ENCODE results near the gene MAML3.
"Not testable (repeated sequence)": the region's sequence is repeated elsewhere in the genome, so short reads cannot be mapped to it uniquely, and the experiment has no call there.

Gene MAML3

DNA sequence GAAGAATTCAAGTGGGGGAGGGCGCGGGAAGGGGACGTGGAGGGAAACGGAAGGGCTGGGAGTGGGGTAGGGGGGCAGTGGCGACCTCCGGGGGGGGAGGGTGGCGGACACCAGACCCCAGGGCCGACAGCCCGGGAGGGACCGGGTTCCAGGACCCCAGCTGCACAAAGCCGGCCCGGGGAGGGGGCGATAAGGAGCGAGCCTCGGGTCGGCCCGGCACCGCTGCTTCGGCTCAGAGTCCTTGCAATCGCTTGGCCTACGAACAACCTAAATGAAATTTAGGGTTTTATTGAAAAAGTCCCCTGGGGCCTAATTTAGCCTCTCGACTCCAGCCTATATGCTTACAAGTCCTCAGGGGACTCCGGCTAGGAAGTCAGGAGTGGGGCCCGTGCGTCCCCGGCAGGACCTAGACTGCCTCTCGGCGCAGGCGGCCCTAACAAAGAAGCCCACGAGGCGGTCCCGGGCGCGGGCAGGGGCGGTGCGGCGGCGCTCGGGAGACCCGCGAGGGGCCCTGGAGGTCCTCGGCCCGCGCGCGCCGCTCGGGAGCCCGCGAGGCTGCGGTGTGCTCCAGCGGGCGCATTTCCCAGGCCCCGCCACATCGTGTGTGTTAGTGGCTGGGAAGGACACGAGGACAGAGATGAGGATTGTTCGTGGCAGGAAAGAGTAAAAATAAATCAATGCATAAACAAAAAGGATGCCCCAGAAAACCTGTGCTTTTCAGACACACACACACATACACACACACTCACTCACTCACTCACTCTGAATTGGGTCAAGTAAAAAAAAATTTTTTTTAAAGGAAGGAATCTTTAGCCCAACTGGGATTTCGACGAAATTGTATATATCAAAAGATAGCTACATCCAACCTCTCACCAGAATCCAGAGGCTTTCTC, 418.4 kb downstream of the MAML3 start:
- no peak for DNase-seq

DNA sequence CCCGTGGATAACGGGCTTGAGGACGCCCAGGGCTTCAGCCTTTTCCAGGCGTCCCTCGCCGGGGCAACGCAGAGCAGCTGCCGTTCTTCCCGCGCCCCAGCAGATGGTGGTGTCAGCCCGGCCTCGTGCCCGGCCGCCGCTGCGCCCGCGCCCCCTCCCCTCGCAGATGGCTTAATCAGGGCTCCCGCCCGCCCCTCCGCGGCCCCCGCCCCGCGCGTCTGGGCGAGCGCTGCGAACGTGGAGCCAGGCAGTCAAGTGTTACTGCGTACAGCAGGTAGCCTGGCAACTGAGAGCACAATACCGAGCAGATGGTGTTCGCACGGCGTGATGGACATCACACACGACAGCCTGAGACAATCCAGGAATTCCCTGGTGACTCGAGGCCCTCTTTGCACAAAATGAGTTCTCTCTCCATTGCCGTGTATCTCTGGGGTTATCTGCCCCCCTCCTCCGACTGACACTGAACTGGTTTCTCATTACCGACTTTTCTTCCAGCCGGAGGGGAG, 419.1 kb downstream of the MAML3 start:
- peak; percentile 87 for DNase-seq

DNA sequence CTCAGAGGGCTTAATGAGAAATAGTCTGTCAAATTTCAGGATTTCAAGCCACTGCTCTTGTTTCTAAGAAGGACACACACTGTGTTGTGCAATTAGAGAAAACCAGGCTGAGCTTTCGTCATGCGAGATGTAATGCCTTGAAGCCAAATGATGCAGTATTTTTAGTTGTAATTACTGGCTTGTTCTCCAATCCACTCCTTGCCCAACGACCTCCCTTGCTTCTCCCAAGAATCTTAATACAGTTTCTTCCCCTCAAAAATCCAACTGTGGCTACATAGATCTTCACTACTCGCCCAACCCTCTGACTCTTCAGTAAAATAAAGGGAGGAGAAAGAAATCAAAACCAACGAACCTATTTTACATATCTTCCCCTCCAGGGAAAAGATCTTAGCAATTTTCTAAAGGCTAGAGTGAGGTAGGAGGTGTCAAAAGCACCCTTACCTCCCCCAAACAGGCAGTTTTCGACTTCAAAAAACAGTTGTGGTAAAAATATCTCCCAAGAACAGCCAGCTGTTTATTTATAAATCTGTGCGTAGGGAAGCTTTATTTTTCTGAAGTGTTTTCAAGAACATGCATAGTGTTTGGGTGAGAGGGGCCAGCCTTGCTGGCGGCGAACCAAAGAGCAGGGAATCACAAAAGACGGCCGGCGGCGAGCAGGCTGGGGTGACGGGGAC, 419.6 kb downstream of the MAML3 start:
- no peak for DNase-seq

DNA sequence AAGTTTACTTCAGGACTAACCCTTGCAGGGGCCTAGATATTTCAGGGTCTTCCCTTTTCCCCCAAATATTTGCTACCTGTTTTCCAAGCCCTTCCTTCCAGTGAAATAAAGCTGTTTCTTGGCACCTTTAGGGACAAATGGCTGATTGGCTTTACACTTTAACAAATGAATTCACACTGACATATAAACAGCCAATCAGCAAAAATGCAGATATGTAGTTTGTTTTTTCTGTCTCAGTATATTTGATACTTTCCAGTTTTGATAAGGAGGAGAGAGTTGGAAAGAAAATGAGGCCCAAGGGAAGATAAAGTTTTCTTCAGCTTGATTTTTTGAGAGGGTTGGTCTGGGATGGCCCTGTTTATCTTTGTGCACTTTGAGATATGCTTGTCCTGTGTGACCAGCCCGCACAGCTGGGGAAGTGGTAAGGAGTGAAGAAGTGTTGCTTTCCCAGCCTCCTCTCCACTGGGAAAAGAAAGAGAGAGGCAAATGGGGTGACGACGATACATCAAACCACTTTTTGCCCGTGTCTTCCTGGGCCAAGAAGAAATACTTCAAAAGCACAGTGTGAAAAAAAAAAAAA, 420.9 kb downstream of the MAML3 start:
- DNase-seq = no peak

DNA sequence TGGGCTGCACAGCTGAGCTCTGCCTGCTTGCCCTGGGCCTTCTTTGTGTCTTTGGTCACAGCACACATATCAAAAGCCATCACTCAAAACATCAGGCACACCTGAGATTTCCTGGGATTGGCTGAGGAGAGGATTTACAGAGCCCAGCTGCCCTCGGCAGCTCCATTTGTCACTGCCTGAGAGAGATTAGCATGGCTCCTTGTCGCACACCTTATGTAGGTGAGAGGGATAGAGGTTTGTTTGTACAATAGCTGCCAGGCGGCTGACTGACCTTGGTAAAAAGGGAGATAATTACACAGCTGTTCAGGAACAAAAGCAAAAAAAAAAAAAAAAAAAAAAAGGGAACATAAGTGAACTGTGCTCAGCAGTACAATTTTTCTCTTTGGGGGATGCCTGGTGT, 425.1 kb downstream of the MAML3 start:
- DNase-seq = peak; percentile 61

DNA sequence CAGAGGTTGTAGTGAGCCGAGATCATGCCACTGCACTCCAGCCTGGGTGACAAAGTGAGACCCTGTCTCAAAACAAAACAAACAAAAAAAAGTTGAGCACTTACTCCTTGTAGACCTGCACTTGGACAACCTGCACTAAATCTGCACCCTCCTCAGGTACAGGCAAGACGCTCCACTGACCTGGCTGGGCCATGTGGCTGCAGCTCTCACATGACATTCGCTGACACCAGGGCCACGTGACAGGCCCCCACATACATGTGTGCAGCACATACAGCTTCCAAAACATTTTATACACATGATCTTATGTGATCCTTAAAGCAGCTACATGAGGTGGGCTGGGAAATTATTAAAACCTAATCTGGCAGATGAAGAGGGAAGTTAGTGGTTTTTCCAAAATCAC, 425.8 kb downstream of the MAML3 start:
- no peak for DNase-seq

- DNase-seq = no peak
Observed at GRCh38 chr4:139726615-139727014, 427.4 kb downstream of the MAML3 start.

GRCh38 chr4:139725236-139725635, 428.7 kb downstream of the MAML3 start:
- no peak for DNase-seq

GRCh38 chr4:139721789-139722188, 432.2 kb downstream of the MAML3 start:
- no peak for DNase-seq

GRCh38 chr4:139720806-139721205, 433.2 kb downstream of the MAML3 start:
- DNase-seq = no peak

GRCh38 chr4:139719381-139720101, 434.4 kb downstream of the MAML3 start:
- DNase-seq = no peak

- no peak for DNase-seq
Observed at GRCh38 chr4:139718833-139719232, 435.2 kb downstream of the MAML3 start.

GRCh38 chr4:139718358-139718757, 435.6 kb downstream of the MAML3 start:
- no peak for DNase-seq

DNA sequence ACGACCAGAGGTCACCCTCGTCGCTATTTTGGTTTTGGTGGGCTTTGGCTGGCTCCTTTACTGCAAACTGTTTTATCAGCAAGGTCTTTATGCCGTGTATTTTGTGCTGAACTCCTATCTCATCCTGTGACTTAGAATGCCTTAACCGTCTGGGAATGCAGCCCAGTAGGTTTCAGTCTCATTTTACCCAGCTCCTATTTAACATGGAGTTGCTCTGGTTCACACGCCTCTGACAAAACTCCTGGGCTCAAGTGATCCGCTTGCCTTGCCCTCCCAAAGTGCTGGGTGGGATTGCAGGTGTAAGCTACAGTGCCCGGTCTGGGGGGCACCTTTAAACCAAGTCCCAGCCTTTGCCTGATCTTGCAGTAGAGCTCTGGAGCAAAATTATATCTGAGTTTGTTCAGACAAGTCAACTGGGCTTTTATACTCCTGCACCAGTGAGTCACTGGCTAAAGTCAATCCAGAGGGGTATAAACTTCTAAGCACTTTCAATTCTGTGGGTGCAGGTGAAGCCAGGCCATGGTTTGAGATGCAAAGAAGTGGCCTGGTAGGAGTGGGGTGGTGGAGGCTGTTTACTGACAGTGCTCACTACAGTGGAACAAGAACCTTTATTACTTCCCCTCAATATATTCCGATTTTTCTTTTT, 438.1 kb downstream of the MAML3 start:
- DNase-seq = no peak

DNA sequence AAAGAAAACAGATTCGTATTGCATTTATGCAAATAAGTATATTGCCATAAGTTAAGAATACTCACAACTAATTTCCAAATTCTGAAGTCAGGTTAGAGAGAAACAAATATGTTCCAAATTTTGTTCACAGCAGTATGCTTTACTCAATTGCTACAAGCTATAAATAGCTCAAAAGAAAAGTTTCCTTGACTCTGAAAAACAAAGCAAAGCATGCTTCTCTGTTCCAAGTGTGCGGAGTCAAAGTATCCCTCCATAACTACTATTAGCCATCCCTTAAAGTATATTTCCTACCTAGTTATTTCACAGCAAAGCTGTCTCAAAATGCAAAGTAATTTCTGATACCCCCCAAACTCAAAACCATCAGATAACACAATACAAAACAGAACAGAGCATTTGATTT, 441.1 kb downstream of the MAML3 start:
- no peak for DNase-seq

DNA sequence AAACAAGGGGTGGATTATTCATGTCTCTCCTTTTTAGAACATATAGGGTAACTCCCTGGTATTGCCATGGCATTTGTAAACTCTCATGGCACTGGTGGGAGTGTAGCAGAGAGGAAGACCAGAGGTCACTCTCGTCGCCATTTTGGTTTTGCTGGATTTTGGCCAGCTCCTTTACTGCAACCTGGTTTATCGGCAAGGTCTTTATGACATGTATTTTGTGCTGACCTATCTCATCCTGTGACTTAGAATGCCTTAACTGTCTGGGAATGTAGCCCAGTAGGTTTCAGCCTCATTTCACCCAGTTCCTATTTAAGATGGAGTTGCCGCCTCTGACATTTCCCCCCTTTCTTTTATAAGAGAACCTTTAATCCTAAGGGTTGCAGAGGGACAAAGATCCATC, 442.5 kb downstream of the MAML3 start:
- DNase-seq = no peak

DNA sequence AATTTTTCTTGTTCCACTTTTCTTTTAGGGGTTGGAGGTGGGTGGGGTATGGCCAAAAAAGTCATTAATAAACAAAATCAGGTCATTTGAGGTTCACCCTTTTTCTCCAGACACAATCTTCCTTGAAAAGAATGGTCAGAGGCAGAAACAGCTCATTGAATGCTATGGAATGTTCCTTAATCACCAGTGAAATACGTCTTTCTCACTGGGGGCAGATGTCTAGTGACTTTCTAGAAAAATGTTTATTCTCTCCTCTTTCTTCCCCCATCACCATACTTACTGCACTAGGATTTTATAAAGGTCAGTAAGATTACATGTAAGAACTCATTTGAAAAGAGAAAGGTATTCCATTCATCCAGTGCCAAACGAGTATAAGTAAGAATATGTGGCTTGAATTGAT, 443.9 kb downstream of the MAML3 start:
- no peak for DNase-seq

- no peak for DNase-seq
Observed at GRCh38 chr4:139709660-139710059, 444.3 kb downstream of the MAML3 start.

DNA sequence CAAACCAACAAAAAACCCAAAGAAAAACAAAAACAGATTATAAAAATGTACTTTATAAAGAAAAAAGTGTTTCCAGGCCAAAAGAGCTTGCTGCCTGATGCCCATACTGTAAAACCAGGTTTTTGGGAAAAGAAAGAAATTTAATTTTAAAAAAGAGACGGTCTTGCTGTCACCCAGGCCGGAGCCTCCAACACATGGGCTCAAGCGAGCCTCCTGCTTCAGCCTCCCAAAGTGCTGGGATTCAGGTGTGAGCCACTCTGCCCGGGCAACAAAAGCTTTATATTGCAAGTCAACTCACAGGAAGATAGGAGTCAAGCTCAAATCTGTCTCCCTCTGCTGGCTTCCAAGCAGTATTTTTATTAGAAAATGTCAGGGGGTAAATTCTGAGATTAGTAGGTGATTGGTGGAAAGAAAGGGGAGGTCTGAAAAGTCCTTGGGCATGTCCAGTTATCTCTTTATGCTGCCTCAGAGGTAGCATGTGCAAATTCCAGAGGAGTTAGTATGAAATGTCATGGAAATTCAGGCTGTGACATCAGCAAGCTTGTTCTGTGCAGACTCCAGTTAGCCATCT, 449.0 kb downstream of the MAML3 start:
- DNase-seq = no peak

DNA sequence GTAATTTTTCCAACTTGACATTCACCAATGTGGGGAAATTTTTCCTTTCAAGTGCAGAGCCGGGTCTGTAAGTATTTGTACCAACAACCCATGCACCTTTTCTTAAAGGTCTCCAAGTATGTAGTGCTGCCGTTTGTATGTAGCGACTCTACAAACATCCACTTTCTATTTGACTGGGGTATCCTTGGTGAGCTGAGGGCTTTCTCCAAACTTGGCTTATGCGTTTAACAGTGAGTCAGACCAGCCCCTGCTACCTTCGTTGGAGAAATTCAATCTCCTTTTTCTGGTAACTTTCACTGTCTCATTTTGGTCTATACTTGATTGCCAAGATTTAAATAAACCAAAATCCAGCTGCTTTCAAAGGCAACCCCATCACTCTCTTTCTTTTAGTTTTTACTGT, 453.4 kb downstream of the MAML3 start:
- DNase-seq = no peak

DNA sequence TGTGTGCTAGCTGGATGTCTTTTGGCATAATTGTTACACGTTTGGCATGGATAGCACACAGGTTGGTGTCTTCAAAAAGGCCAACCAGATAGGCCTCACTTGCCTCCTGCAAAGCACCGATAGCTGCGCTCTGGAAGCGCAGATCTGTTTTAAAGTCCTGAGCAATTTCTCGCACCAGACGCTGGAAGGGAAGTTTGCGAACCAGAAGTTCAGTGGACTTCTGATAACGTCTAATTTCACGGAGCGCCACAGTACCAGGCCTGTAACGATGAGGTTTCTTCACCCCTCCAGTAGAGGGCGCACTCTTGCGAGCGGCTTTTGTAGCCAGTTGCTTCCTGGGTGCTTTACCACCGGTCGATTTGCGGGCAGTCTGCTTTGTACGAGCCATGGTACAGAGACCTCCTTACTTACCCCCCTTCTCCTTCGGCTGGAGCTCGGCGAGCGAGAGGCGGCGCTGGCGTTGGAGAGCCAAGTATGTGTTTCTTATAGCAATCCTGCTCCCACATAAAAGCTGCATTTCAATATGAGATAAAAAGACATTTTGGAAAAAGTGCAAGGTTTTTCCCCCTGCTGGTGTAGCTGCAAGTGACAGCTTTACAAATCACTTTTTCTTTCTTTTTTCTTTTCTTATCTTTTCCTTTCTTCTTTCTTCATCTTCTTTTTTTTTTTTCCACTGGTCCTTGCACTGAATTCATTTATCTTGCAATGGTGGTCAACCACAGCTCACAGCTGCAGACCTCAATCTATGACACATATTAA, 455.6 kb downstream of the MAML3 start:
- DNase-seq = not testable (repeated sequence)
